ENCODE results near the gene CCDC71L. TPM values are rescaled to one million over a fixed set of nuclear protein-coding genes. Genes with fewer than 3 reads are reported as not detected.

Gene CCDC71L
- polyA plus RNA-seq, 3 donors: 4.9 to 146 (median 60.8) TPM

- H3K27ac ChIP-seq (ENCODE audit: low read depth, low read length): no peak overlapping the region
- WGBS, 3 donors: 89 to 97% (median 89%) methylated on average over 2 of the region's 2 CpGs
Observed at GRCh38 chr7:106634958-106635357, 26.0 kb downstream of the CCDC71L start.

DNA sequence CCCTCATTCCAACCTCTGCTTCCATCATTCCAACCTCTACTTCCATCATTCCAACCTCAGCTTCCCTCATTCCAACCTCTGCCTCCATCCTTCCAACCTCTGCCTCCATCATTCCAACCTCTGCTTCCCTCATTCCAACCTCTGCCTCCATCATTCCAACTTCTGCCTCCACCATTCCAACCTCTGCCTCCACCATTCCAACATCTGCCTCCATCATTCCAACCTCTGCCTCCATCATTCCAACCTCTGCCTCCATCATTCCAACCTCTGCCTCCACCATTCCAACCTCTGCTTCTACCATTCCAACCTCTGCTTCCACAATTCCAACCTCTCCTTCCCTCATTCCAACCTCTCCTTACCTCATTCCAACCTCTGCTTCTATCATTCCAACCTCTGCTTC is 30.3 kb downstream of the CCDC71L start:
- H3K27ac ChIP-seq (ENCODE audit: low read depth, low read length): no peak overlapping the region

DNA sequence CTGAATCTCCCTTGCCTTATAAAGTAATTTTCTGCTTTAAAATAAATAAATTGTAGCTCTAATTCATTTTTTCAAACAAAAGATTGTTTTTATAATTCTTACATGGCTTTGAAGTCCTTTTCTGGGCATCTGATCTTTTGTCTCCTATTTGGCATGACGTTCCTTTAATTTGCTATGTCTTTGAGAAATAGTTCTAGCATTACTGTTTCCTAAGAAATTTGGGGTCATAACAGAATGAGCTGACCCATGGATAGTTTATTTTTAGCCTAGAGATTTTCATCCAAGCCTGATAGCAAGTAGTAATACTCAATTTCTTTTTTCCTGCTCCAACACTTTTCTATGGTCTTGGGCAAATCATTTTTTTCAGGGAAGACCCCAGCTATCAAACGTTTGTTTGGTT is 31.4 kb downstream of the CCDC71L start:
- H3K27ac ChIP-seq (ENCODE audit: low read depth, low read length): no peak overlapping the region
- WGBS, 3 donors: 51 to 62% (median 51%) methylated on average over 2 of the region's 2 CpGs

DNA sequence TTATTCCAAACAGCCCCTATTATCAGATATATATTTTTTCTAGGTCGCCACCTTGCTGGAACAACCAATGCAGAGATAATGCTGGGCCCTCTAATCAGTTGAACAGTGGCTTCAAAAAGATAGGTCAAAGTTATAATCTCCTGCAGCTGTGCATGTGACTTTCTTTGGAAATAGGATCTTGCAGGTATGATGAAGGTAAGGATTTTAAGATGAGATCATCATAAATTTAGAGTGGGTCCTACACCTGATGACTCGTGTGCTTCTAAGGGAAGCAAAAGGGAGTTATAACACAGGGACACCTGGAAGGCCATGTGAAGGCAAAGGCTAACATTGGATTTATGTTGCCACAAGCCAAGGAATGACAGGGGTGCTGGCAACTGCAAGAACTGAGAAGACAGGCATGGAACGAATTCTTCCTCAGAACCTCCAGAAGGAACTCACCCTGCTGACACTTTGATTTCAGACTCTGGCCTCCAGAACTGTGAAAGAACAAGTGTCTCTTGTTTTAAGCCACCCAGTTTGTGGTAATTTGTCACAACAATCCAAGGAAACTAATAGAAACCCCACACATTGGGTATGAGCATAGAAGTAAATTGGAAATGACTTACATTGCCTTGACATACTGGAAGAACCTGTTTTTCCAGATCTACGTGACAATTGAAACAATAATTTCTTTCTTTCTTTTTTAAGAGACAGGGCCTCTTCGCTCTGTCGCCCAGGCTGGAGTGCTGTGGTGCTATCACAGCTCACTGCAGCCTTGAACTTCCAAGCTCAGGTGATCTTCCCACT is 34.4 kb downstream of the CCDC71L start:
- no peak overlapping the region for H3K27ac ChIP-seq (ENCODE audit: low read depth, low read length)
- WGBS, 3 donors: 50 to 91% (median 84%) methylated on average over 6 of the region's 6 CpGs

DNA sequence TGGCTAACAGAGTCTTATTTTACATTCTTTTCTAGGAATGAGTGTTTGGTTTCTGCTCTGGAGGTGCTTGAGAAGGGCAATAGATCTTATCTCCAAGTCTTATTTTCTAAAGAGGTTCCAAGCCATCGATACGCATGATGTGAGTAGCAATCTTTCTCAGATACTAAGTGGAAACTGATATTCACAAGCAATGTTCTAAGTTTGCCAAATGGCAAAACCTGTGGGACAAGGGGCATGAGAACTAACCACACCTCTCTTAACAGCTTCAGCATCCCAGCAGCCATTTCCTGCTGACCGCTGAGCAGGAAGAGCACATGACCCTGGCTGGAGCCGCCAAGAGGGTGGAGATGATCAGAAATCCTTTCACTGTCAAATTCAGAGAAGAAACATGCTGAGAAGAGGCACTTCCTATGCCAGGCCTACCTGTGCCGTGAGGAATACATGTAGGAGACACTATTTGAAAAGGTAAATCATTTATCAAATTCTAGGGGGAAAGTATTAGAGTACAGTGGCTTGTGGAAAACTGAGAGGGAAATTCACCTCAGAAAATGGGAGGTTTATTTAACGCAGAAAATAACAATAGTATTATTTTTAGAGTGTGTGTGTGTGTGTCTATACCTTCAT is 35.2 kb downstream of the CCDC71L start:
- no peak overlapping the region for H3K27ac ChIP-seq (ENCODE audit: low read depth, low read length)
- 59 to 76% (median 60%) methylated on average over 6 of the region's 6 CpGs for WGBS, 3 donors

DNA sequence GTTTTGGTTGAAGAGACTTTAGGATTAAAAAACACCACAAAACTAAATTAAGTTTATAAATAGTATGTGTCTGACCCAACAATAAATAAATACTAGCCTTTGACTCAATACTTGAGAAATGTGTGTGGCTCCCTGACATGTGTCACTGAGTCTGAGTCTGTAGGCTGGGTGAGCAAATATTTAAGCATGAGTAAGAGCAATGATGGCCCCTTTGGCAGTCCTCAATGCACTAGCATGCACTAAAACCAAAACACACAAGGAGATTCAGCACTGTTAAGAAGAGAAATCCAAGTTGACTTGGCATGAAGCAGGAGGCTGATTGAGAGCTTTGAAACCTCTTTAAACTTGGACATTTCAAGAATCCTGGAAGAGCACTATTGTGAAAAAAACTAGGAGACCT is 37.1 kb downstream of the CCDC71L start:
- no peak overlapping the region for H3K27ac ChIP-seq (ENCODE audit: low read depth, low read length)

DNA sequence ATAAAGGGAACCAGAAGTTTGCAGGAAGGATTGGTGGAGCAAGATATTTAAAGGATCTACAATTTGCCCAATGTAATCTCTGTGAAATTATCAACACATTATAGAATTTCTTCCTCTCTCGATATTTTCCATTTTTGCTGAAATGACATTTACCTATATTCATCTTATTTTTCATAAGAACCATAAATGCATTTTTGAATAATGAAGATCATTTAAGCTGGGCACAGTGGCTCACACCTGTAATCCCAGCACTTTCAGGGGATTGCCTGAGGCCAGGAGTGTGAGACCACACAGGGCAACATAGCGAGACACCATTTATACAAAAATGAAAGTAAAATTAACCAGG is 37.7 kb downstream of the CCDC71L start:
- H3K27ac ChIP-seq (ENCODE audit: low read depth, low read length): no peak overlapping the region

GRCh38 chr7:106622654-106623314 is 38.2 kb downstream of the CCDC71L start:
- WGBS, 3 donors: 84 to 93% (median 88%) methylated on average over 1 of the region's 1 CpG
- no peak overlapping the region for H3K27ac ChIP-seq (ENCODE audit: low read depth, low read length)

More for the DNA sequence above, 37.7 kb downstream of the CCDC71L start:
- WGBS, 3 donors: 69 to 98% (median 72%) methylated on average over 2 of the region's 2 CpGs

GRCh38 chr7:106621393-106622132 is 39.4 kb downstream of the CCDC71L start:
- WGBS, 3 donors: 77 to 89% (median 77%) methylated on average over 4 of the region's 4 CpGs
- no peak overlapping the region for H3K27ac ChIP-seq (ENCODE audit: low read depth, low read length)

DNA sequence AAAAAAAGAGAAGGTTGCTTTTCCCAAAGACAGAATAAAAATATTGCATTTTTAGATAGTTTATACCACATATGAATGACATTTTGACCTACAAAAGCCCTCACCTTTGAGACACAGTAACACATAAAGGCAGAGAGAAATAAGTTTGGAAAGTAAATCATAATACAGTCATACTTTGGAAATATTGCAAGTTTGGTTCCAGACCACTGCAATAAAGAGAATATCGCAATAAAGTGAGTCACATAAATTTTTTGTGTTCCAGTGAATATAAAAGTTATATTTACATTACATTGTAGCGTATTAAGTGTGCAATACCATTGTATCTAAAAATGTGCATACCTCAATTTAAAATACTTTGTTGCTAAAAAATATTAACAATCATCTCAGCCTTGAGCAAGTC is 40.3 kb downstream of the CCDC71L start:
- H3K27ac ChIP-seq (ENCODE audit: low read depth, low read length): no peak overlapping the region
- 93 to 94% (median 93%) methylated on average over 2 of the region's 2 CpGs for WGBS, 3 donors

GRCh38 chr7:106620034-106620433 is 40.9 kb downstream of the CCDC71L start:
- no peak overlapping the region for H3K27ac ChIP-seq (ENCODE audit: low read depth, low read length)

DNA sequence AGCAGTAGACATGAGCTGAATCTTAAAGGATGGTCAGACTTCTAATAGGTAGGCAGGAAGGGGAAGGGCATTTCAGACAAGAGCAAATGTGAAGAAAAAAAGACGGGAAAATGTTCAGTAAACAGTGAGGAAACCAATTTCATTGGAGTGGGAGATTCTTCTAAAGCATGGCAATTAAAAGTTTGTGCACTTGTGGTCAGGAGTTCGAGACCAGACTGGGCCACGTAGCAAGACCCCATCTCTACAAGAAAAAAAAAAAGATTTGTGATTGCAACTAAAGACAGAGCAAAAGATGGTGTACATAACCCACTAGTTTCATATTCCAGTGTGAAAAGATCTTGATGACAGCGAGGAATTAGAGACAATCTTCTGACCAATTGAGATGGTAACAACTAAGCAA is 41.7 kb downstream of the CCDC71L start:
- WGBS, 3 donors: 90 to 93% (median 93%) methylated on average over 4 of the region's 4 CpGs
- no peak overlapping the region for H3K27ac ChIP-seq (ENCODE audit: low read depth, low read length)

GRCh38 chr7:106618480-106618879 is 42.5 kb downstream of the CCDC71L start:
- H3K27ac ChIP-seq (ENCODE audit: low read depth, low read length): no peak overlapping the region
- 53 to 80% (median 79%) methylated on average over 1 of the region's 1 CpG for WGBS, 3 donors

DNA sequence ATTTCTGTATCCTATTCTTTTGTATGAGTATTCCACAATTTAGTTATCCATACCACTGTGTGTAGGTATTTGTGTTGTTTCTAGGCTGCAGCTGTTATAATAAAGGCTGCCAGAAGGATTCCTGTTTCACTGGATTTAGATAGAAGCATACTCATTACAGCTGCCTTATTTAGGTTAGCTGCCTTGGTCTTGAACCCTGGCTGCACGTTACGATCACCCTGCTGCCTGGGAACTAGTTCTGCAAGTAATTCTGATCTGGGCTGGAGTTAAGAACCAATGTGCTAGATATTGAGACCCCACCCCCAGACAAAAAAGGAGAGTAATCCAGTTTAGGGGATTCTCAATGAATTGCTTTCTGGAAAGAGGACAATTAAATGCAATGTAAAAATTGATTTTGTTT is 43.1 kb downstream of the CCDC71L start:
- 67 to 92% (median 73%) methylated on average over 2 of the region's 2 CpGs for WGBS, 3 donors
- H3K27ac ChIP-seq (ENCODE audit: low read depth, low read length): no peak overlapping the region

DNA sequence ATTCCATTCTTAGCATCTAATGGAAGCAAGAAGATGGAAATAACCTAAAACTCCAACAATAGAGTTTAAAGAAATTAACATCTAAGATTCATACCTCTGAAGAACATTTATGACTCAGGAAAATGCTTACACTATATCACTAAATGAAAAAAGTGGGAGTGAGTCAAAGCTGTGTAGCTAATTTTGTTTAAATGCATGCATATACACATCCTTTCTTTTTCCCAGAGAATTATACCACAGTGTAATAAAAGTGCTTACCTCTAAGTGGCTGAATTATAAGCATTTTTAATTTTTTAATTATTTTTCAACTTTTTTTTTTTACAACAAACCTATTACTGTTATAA is 44.3 kb downstream of the CCDC71L start:
- no peak overlapping the region for H3K27ac ChIP-seq (ENCODE audit: low read depth, low read length)

- H3K27ac ChIP-seq (ENCODE audit: low read depth, low read length): no peak overlapping the region
- WGBS, 3 donors: 96 to 100% (median 98%) methylated on average over 3 of the region's 3 CpGs
Observed at GRCh38 chr7:106615808-106616707, 44.9 kb downstream of the CCDC71L start.

DNA sequence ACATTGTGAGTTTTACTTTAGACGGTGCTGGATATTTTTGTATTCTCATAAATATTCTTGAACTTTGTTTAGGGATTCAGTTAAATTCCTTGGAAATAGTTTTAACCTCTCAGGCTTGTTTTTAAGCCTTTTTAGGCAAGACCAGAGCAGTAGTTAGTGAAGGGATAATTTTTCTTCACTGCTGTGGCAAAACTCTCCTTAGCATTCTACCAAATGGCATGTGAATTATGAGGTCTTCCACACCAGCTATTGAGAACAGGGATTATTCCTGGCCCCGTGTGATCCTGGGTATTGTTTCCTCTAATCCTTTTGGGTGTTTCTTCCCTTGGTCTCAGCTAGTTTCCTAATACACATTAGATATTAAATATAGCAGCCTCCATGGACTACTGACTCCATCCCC is 46.2 kb downstream of the CCDC71L start:
- WGBS, 3 donors: 41 to 80% (median 45%) methylated on average over 2 of the region's 2 CpGs

DNA sequence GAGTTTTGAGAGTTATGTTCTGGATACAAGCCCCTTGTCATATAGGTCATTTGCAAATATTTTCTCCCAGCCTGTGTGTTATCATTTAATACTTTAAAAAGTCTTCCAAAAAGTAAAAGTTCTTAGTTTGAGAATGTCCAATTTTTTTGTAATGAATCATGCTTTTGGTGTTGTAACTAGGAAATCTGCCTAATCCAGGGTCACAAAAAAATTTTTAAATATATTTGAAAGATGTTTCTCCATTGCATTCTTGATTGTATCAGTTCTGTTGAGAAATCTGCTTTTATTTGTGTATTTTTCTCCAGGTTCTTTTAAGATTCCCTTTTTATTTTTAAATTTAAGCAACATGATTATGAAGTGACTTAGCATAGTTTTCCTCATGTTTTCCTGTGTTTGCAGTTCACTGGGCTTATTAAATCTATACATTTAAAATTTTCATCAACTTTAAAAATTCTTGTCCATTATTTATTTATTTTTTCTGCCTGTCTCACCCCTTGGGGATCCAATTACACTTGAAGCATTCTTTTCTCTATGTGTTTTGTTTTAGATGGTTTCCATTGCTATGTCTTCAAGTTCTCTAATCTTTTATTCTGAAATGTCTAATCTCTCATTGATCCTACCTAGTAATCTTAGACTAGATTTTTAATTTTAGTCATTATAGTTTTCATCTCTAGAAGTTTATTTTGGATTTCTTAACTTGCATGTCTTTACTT is 47.0 kb downstream of the CCDC71L start:
- H3K27ac ChIP-seq (ENCODE audit: low read depth, low read length): no peak overlapping the region

More for the DNA sequence above, 46.2 kb downstream of the CCDC71L start:
- H3K27ac ChIP-seq (ENCODE audit: low read depth, low read length): no peak overlapping the region
